Activated CD4-positive, alpha-beta memory T cell treated with anti-CD3 and anti-CD28 coated beads, Interleukin-2, amount 10 ng/mL, durations not matched to agents 7 days and 5 days (primary cell): ENCODE measurements around the gene NAV1. TPM values are rescaled to one million over a fixed set of nuclear protein-coding genes. Genes with fewer than 3 reads are reported as not detected.

Experiments
- CTCF ChIA-PET: fragments of 350-600 bp; sonication (Branson Sonifier 250); formaldehyde crosslinking; loops from one replicate; lab custom pipeline; 2021; ENCODE audit warnings: antibody characterized with exemption, inconsistent platforms; lab: Charles Lee
- POLR2A ChIA-PET: fragments of 350-600 bp; sonication (Branson Sonifier 250); formaldehyde crosslinking; loops from one replicate; lab custom pipeline; 2021; ENCODE audit warnings: antibody characterized with exemption; lab: Charles Lee
- DNase-seq: peaks from one replicate; pipeline ENCODE4 v3.0.0-alpha.2; 2020
- H3K27ac Mint-ChIP-seq: one replicate; pipeline ENCODE4 v1.8.0; 2021; ENCODE audit warnings: mild to moderate bottlenecking, mixed read lengths
- H3K27me3 Mint-ChIP-seq: one replicate; pipeline ENCODE4 v1.8.0; 2021; ENCODE audit warnings: mixed read lengths
- H3K36me3 Mint-ChIP-seq: one replicate; pipeline ENCODE4 v1.8.0; 2021; ENCODE audit warnings: low read depth, mixed read lengths
- H3K4me1 Mint-ChIP-seq: one replicate; pipeline ENCODE4 v1.8.0; 2021; ENCODE audit warnings: mixed read lengths
- H3K4me3 Mint-ChIP-seq: one replicate; pipeline ENCODE4 v1.8.0; 2021; ENCODE audit warnings: mild to moderate bottlenecking, mixed read lengths
- H3K9me3 Mint-ChIP-seq: one replicate; pipeline ENCODE4 v1.8.0; 2021; ENCODE audit warnings: mixed read lengths
- total RNA-seq, 2 experiments: library from RNA; stranded (reverse); gene quantifications; one replicate each; pipeline ENCODE4 v1.2.3, GENCODE V29; 2021

NAV1 gene
- total RNA-seq, 2 experiments from 2014 or later = 2.8 to 3.0 TPM

- Mint-ChIP-seq H3K4me1 (peaks cover 9% of the 10 kb centered on the region), H3K36me3 (no peaks in the 10 kb centered on the region), H3K27me3 (peaks cover 2% of the 10 kb centered on the region), H3K4me3 (no peak overlapping the region), H3K27ac (no peak overlapping the region), H3K9me3 (no peaks in the 10 kb centered on the region)
- ChIA-PET CTCF (interaction anchor here (1.4 to 4.9 kb wide), 2 partner anchors 147 to 152 kb away, joined by 6 to 30 read pairs; no protein-coding TSS in a partner anchor), POLR2A (no interaction called here)
- DNase-seq = no peak
Measured at GRCh38 chr1:201556841-201557571, 18.1 kb downstream of the NAV1 start.

DNA sequence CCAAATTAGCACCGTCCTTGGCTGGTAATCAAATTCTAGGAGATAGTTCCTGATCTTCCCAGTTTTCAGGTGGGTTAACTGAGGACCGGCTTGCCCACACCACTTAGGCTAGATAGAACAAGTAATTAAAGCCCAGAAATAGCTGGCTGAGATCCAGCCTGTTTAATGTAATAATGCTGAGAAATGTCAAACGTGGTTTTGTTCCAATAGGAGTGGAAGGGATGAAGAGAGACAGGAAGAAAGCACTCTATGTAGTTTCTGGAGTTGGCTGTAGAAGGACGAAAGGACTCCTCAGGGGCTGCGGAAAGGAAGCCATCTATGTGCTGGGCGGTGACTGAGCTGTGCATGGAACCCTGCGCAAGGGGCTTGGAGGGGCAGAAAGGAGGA lies 18.6 kb downstream of the NAV1 start:
- H3K4me3 Mint-ChIP-seq = no peak overlapping the region
- H3K9me3 Mint-ChIP-seq = no peaks in the 10 kb centered on the region
- DNase-seq = no peak
- peaks cover 9% of the 10 kb centered on the region for H3K4me1 Mint-ChIP-seq
- H3K27ac Mint-ChIP-seq = no peak overlapping the region
- no peaks in the 10 kb centered on the region for H3K36me3 Mint-ChIP-seq
- POLR2A ChIA-PET = no interaction called here
- peaks cover 2% of the 10 kb centered on the region for H3K27me3 Mint-ChIP-seq
- CTCF ChIA-PET = interaction anchor here (1.4 to 4.9 kb wide), 4 partner anchors 52 to 236 kb away, joined by 3 to 44 read pairs (median 18); no protein-coding TSS in a partner anchor

GRCh38 chr1:201559679-201560162 lies 20.8 kb downstream of the NAV1 start:
- peaks cover 2% of the 10 kb centered on the region for H3K27me3 Mint-ChIP-seq
- CTCF ChIA-PET = interaction anchor here (0.6 to 4.9 kb wide), 14 partner anchors 10 to 234 kb away, joined by 3 to 44 read pairs (median 4); no protein-coding TSS in a partner anchor
- H3K27ac Mint-ChIP-seq = no peak overlapping the region

DNA sequence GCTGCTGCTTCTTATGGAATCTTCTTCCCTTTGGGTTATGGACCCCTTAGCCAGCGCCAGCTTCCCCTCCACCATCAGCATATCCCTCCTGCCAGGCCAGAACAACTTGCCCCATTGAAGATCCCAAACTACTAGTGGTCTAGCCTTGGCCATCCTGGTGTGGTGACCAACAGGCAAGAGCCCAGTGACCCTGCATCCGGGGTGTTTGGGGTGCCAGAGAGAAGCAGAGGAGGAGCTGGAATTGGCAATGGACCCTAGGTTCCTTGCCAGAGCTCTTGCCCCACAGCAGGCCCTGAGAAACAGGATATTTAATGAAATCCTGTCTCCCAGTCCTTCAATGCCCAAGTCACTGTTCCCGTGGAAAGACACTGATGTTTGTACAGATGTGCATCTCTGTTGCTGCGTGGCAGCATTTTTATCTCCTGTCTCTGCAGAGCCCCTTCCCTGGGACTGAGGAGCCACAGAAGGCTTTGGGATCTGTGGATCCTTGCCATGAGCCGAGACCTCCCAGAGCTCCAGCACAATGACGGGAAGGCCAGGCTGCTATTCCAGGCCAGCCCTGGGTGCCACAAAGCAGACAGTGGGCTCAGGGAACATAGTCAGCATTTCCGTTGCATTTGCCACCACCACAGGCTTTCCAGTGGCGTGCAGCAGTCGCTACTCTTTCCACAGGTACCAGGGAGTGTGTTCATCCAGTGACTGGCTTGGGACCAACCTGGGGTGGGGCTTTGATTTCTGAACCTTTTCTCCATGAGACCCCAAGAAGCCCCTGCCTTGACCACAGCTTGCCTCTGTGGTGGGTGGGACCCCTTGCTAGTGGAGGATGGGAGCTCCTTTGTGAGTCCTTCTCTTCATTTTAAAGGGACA lies 21.6 kb downstream of the NAV1 start:
- Mint-ChIP-seq H3K4me1 (peaks cover 9% of the 10 kb centered on the region), H3K36me3 (no peaks in the 10 kb centered on the region), H3K4me3 (no peak overlapping the region)

More at GRCh38 chr1:201559679-201560162, 20.8 kb downstream of the NAV1 start:
- Mint-ChIP-seq H3K4me3 (no peak overlapping the region), H3K9me3 (no peaks in the 10 kb centered on the region), H3K4me1 (peaks cover 9% of the 10 kb centered on the region), H3K36me3 (no peaks in the 10 kb centered on the region)
- DNase-seq = peak; percentile 68
- POLR2A ChIA-PET = no interaction called here

GRCh38 chr1:201561195-201561564 lies 22.3 kb downstream of the NAV1 start:
- no peak overlapping the region for H3K27ac Mint-ChIP-seq
- CTCF ChIA-PET = interaction anchor here (0.9 to 4.9 kb wide), 5 partner anchors 23 to 232 kb away, joined by 3 to 44 read pairs (median 6); no protein-coding TSS in a partner anchor
- no peaks in the 10 kb centered on the region for H3K36me3 Mint-ChIP-seq
- H3K9me3 Mint-ChIP-seq = no peaks in the 10 kb centered on the region
- H3K4me3 Mint-ChIP-seq = no peak overlapping the region
- no peaks in the 10 kb centered on the region for H3K27me3 Mint-ChIP-seq
- POLR2A ChIA-PET = no interaction called here
- no peak for DNase-seq
- H3K4me1 Mint-ChIP-seq = peaks cover 9% of the 10 kb centered on the region

More for the DNA sequence above, 21.6 kb downstream of the NAV1 start:
- Mint-ChIP-seq H3K27ac (no peak overlapping the region), H3K9me3 (no peaks in the 10 kb centered on the region), H3K27me3 (no peaks in the 10 kb centered on the region)
- CTCF ChIA-PET = interaction anchor here (0.6 to 4.9 kb wide), 17 partner anchors 9 to 233 kb away, joined by 3 to 44 read pairs (median 4); no protein-coding TSS in a partner anchor
- POLR2A ChIA-PET = no interaction called here
- DNase-seq = no peak

GRCh38 chr1:201561601-201562000 lies 22.7 kb downstream of the NAV1 start:
- H3K36me3 Mint-ChIP-seq = no peaks in the 10 kb centered on the region
- ChIA-PET POLR2A (no interaction called here), CTCF (interaction anchor here (0.9 to 4.9 kb wide), 5 partner anchors 22 to 232 kb away, joined by 3 to 44 read pairs (median 6); no protein-coding TSS in a partner anchor)
- no peaks in the 10 kb centered on the region for H3K27me3 Mint-ChIP-seq
- no peak overlapping the region for H3K27ac Mint-ChIP-seq
- DNase-seq = no peak
- H3K9me3 Mint-ChIP-seq = no peaks in the 10 kb centered on the region
- H3K4me1 Mint-ChIP-seq = peaks cover 9% of the 10 kb centered on the region
- no peak overlapping the region for H3K4me3 Mint-ChIP-seq

- Mint-ChIP-seq H3K4me1 (peaks cover 9% of the 10 kb centered on the region), H3K9me3 (no peaks in the 10 kb centered on the region), H3K4me3 (no peak overlapping the region), H3K27ac (no peak overlapping the region), H3K36me3 (no peaks in the 10 kb centered on the region), H3K27me3 (no peaks in the 10 kb centered on the region)
- CTCF ChIA-PET = interaction anchor here (1.0 kb wide), 1 partner anchor 207 kb away, joined by 3 read pairs; no protein-coding TSS in a partner anchor
- no peak for DNase-seq
- POLR2A ChIA-PET = no interaction called here
Measured at GRCh38 chr1:201562257-201562656, 23.3 kb downstream of the NAV1 start.

GRCh38 chr1:201562659-201563405 lies 23.9 kb downstream of the NAV1 start:
- Mint-ChIP-seq H3K4me1 (peaks cover 9% of the 10 kb centered on the region), H3K27me3 (no peaks in the 10 kb centered on the region), H3K4me3 (no peak overlapping the region), H3K27ac (no peak overlapping the region), H3K9me3 (no peaks in the 10 kb centered on the region), H3K36me3 (no peaks in the 10 kb centered on the region)
- POLR2A ChIA-PET = no interaction called here
- no peak for DNase-seq
- CTCF ChIA-PET = interaction anchor here (1.0 kb wide), 1 partner anchor 207 kb away, joined by 3 read pairs; no protein-coding TSS in a partner anchor

- POLR2A ChIA-PET = no interaction called here
- H3K27ac Mint-ChIP-seq = no peak overlapping the region
Measured at GRCh38 chr1:201563406-201563780, 24.5 kb downstream of the NAV1 start.

GRCh38 chr1:201563941-201564340 lies 25.0 kb downstream of the NAV1 start:
- no peak for DNase-seq
- Mint-ChIP-seq H3K9me3 (no peaks in the 10 kb centered on the region), H3K27ac (no peak overlapping the region), H3K27me3 (no peaks in the 10 kb centered on the region), H3K36me3 (no peaks in the 10 kb centered on the region), H3K4me3 (no peak overlapping the region), H3K4me1 (peaks cover 9% of the 10 kb centered on the region)
- ChIA-PET CTCF (interaction anchor here (1.1 kb wide), 1 partner anchor 787 kb away, joined by 4 read pairs; no protein-coding TSS in a partner anchor), POLR2A (no interaction called here)

More at GRCh38 chr1:201563406-201563780, 24.5 kb downstream of the NAV1 start:
- Mint-ChIP-seq H3K36me3 (no peaks in the 10 kb centered on the region), H3K4me3 (no peak overlapping the region), H3K27me3 (no peaks in the 10 kb centered on the region), H3K4me1 (peaks cover 9% of the 10 kb centered on the region), H3K9me3 (no peaks in the 10 kb centered on the region)
- no peak for DNase-seq
- CTCF ChIA-PET = interaction anchor here (1.0 to 1.1 kb wide), 2 partner anchors 206 to 788 kb away, joined by 3 to 4 read pairs; no protein-coding TSS in a partner anchor

- H3K27ac Mint-ChIP-seq = no peak overlapping the region
- CTCF ChIA-PET = interaction anchor here (1.0 kb wide), 1 partner anchor 144 kb away, joined by 3 read pairs; no protein-coding TSS in a partner anchor
- POLR2A ChIA-PET = no interaction called here
- no peaks in the 10 kb centered on the region for H3K27me3 Mint-ChIP-seq
- no peak overlapping the region for H3K4me3 Mint-ChIP-seq
- peaks cover 4% of the 10 kb centered on the region for H3K4me1 Mint-ChIP-seq
- H3K9me3 Mint-ChIP-seq = no peaks in the 10 kb centered on the region
- DNase-seq = no peak
- no peaks in the 10 kb centered on the region for H3K36me3 Mint-ChIP-seq
Measured at GRCh38 chr1:201565024-201565730, 26.2 kb downstream of the NAV1 start.
